ENCODE data around the gene NUP210.

DNA sequence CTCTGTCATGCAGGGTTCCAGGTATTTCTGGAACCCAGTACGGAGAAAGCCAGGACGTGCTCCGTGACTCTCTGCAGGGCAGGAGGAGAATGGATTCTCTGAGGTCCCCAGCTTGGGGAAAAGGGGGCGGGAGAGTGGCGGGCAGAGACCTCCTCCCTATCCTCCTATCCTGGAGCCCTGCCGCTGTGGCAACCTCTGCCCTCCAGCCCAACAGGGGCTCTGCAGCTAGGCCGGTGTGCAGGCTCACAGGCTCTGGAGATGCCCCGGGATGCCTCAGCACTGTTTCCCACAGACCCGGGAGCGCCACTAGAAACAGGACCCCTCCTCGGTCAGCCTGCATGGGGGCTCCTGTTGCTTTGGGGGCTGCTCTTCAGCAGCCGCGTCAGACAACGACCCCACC is 43.1 kb downstream of the NUP210 start:
- TF ChIP-seq, protein P1, sequence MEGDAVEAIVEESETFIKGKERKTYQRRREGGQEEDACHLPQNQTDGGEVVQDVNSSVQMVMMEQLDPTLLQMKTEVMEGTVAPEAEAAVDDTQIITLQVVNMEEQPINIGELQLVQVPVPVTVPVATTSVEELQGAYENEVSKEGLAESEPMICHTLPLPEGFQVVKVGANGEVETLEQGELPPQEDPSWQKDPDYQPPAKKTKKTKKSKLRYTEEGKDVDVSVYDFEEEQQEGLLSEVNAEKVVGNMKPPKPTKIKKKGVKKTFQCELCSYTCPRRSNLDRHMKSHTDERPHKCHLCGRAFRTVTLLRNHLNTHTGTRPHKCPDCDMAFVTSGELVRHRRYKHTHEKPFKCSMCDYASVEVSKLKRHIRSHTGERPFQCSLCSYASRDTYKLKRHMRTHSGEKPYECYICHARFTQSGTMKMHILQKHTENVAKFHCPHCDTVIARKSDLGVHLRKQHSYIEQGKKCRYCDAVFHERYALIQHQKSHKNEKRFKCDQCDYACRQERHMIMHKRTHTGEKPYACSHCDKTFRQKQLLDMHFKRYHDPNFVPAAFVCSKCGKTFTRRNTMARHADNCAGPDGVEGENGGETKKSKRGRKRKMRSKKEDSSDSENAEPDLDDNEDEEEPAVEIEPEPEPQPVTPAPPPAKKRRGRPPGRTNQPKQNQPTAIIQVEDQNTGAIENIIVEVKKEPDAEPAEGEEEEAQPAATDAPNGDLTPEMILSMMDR (IDR thresholded peaks at IDR 0.05; ENCODE audit: low read depth, low read length, missing input control), result no peak
- no peak for TF ChIP-seq GABPA (IDR thresholded peaks at IDR 0.05 in 1 of 2, conservative IDR thresholded peaks at IDR 0.05 in 1 of 2)
- TF ChIP-seq MAX (IDR thresholded peaks at IDR 0.05), result no peak
- TF ChIP-seq HNF4A (conservative IDR thresholded peaks at IDR 0.05), result no peak
- no peak for TF ChIP-seq RAD21 (IDR thresholded peaks at IDR 0.05)
- no peak for TF ChIP-seq SP1 (IDR thresholded peaks at IDR 0.05)
- no peak for TF ChIP-seq YY1 (IDR thresholded peaks at IDR 0.05)
- no peak for TF ChIP-seq TAF1 (conservative IDR thresholded peaks at IDR 0.05)

Data from liver (tissue), 3 donors.